Measurements from ENCODE around the gene SMIM43. TPM values are rescaled to one million over a fixed set of nuclear protein-coding genes. Genes with fewer than 3 reads are reported as not detected.
"Not testable (repeated sequence)": the region's sequence is repeated elsewhere in the genome, so short reads cannot be mapped to it uniquely, and the experiment has no call there.

Gene SMIM43
- polyA plus RNA-seq, 3 donors from 2014 or later = not detected

GRCh38 chr4:121738780-121739535 lies 26.0 kb downstream of the SMIM43 start:
- no peaks in the 10 kb centered on the region for H3K9me3 Mint-ChIP-seq
- H3K27ac Mint-ChIP-seq = no peak overlapping the region
- H3K27me3 Mint-ChIP-seq (ENCODE audit: low read depth in 3 of 3) = peaks cover 0 to 13% (median 6%) of the 10 kb centered on the region in 3 donors
- DNase-seq = no peak
- H3K36me3 Mint-ChIP-seq = no peaks in the 10 kb centered on the region
- H3K4me3 Mint-ChIP-seq = no peak overlapping the region
- no peaks in the 10 kb centered on the region for H3K4me1 Mint-ChIP-seq

DNA sequence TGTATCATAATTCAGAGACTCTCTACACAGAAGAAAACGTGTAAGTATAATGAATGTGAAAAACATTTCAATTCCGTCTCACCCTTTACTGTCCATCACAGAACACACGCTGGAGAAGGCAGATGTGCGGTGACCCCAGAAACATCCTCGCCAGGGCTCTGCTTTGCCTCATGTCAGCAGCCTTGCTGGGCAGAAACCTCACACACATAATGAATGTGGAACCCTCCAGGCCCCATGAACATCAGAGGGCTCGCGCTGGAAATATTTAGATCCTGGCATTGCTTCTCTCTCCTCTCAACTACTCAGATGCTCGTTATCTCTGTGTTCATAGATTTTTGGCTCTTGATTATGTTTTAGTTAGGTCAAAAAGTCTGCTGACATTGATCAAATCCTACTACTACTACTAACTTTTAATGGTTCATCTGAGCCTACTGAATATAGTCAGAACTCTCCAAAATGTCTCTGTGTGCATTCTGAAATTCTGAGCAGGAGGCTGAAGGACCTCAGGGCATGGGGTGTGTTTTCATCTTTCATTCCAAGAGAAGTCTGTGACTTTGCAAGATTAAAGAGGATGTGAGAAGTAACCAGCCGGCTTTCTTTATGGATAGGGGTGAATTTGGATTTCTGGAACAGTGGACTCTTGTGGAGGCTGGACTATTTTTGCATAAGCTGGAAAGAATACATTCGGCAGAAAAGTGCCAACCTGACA lies 27.0 kb downstream of the SMIM43 start:
- Mint-ChIP-seq H3K9me3 (no peaks in the 10 kb centered on the region), H3K27ac (no peak overlapping the region), H3K27me3 (ENCODE audit: low read depth in 3 of 3) (peaks cover 0 to 13% (median 5%) of the 10 kb centered on the region in 3 donors), H3K36me3 (no peaks in the 10 kb centered on the region), H3K4me3 (no peak overlapping the region), H3K4me1 (no peaks in the 10 kb centered on the region)
- no peak for DNase-seq

DNA sequence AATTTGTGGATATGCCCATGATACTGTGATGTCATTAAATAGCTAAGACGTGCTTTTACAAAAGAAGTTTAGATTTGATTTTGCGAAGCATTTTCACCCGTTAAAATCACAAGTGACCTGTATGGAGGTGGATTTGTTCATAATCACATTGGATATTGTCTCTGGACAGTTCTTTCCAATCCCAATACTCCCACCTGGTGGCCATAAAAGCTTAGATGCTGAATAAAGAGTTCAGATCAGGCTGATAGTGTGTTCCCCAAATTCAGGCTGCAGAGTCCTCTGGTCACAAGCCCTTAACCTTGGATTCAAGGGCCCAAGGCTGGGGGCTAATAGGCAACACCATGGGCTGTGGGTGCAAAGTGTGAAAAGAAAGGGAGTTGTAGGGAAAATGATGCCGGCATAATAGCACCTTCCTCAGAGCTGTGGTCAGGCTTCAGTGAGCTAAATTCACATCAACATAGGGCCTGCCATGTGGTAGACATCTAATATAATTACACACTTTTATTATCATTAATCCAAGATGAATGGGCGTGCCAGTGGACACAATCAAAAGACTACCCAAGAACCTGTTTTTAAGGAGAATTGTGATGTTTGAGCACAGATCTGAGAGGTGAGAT lies 28.1 kb downstream of the SMIM43 start:
- Mint-ChIP-seq H3K4me1 (no peaks in the 10 kb centered on the region), H3K27me3 (ENCODE audit: low read depth in 3 of 3) (peaks cover 0 to 13% (median 5%) of the 10 kb centered on the region in 3 donors), H3K4me3 (no peak overlapping the region), H3K9me3 (no peaks in the 10 kb centered on the region), H3K27ac (no peak overlapping the region), H3K36me3 (no peaks in the 10 kb centered on the region)
- peak; percentile 9 to 26 (median 9) for DNase-seq

DNA sequence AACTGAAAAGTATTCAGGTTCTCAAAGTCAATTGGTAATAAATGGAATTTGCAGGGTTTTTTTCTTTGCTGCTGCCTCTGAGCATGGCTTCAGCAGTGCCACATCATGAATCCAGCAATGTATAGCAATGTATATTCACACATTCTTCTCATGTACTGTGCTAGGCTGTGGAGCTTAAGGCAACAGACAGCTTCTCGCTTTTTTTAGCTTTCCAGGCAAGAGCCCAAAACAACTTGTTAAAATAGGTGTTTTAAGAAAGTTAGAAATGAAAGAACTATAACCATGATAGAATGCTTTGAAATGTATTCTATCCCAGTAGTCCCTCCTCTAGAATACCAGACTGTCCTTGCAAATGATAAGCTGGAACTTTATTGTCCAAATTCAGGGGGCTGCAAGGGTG lies 30.4 kb downstream of the SMIM43 start:
- Mint-ChIP-seq H3K27me3 (ENCODE audit: low read depth in 3 of 3) (peaks cover 0 to 13% (median 6%) of the 10 kb centered on the region in 3 donors), H3K4me1 (no peaks in the 10 kb centered on the region), H3K36me3 (no peaks in the 10 kb centered on the region), H3K27ac (no peak overlapping the region), H3K4me3 (no peak overlapping the region), H3K9me3 (no peaks in the 10 kb centered on the region)
- no peak for DNase-seq

GRCh38 chr4:121733942-121734341 lies 31.0 kb downstream of the SMIM43 start:
- H3K4me1 Mint-ChIP-seq = no peaks in the 10 kb centered on the region
- DNase-seq = no peak
- peaks cover 0 to 10% (median 6%) of the 10 kb centered on the region in 3 donors for H3K27me3 Mint-ChIP-seq (ENCODE audit: low read depth in 3 of 3)
- H3K27ac Mint-ChIP-seq = no peak overlapping the region
- H3K4me3 Mint-ChIP-seq = no peak overlapping the region
- H3K9me3 Mint-ChIP-seq = no peaks in the 10 kb centered on the region
- no peaks in the 10 kb centered on the region for H3K36me3 Mint-ChIP-seq

DNA sequence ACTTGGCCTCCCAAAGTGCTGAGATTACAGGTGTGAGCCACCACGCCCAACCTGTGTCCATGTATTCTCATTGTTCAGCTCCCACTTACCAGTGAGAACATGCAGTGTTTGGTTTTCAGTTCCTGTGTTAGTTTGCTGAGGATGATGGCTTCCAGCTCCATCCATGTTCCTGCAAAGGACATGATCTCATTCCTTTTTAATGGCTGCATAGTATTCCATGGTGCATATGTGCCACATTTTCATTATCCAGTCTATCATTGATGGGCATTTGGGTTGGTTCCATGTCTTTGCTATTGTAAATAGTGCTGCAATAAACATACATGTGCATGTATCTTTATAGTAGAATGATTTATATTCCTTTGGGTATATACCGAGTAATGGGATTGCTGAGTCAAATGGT lies 35.2 kb downstream of the SMIM43 start:
- H3K4me3 Mint-ChIP-seq; H3K36me3 Mint-ChIP-seq; DNase-seq; H3K4me1 Mint-ChIP-seq; H3K27me3 Mint-ChIP-seq (ENCODE audit: low read depth in 3 of 3); H3K27ac Mint-ChIP-seq; H3K9me3 Mint-ChIP-seq: not testable (repeated sequence)

DNA sequence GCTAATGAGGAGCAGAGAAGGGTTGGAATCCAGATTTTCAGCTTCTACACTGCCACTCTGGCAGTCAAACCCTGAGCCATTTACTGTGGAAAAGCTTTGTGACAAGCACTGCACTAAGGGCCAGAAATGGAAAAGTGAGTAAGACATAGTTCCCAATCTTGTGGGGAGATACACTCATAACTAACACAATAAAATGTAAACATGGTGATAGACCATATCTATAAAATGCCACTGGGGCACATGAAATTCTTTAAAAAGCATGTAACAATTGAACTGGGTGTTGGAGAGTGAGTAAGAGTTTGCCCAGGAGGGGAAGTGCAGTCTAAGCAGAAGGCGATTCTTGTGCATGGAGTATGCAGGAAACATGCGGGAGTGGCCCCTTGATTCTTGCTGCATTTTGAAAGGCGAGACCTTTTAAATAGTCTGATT lies 36.2 kb downstream of the SMIM43 start:
- no peak for DNase-seq
- peaks cover 0 to 8% (median 2%) of the 10 kb centered on the region in 3 donors for H3K27me3 Mint-ChIP-seq (ENCODE audit: low read depth in 3 of 3)
- H3K36me3 Mint-ChIP-seq = no peaks in the 10 kb centered on the region
- peaks cover 0 to 2% (median 0%) of the 10 kb centered on the region in 6 donors for H3K9me3 Mint-ChIP-seq
- no peak overlapping the region for H3K27ac Mint-ChIP-seq
- no peak overlapping the region for H3K4me3 Mint-ChIP-seq
- H3K4me1 Mint-ChIP-seq = no peaks in the 10 kb centered on the region

DNA sequence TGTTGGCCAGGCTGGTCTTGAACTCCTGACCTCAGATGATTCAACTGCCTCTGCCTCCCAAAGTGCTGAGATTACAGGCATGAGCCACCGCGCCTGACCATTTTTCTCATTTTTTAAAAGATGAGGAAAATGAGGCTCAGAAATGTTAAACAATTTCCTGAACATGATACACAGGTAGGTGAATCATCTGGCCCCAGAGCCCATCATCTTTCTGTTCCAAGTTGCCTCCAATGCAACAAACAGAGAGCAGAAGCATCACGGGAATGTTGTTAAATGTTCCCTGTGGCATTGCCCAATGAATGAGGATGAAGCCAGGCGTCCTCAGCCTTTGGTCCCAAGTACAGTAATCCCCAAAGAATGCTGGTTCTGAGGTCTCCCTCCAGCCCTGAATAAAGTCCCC lies 36.9 kb downstream of the SMIM43 start:
- H3K4me1 Mint-ChIP-seq = no peaks in the 10 kb centered on the region
- no peak for DNase-seq
- no peaks in the 10 kb centered on the region for H3K36me3 Mint-ChIP-seq
- peaks cover 0 to 8% (median 2%) of the 10 kb centered on the region in 3 donors for H3K27me3 Mint-ChIP-seq (ENCODE audit: low read depth in 3 of 3)
- H3K9me3 Mint-ChIP-seq = peaks cover 0 to 2% (median 0%) of the 10 kb centered on the region in 6 donors
- no peak overlapping the region for H3K27ac Mint-ChIP-seq
- H3K4me3 Mint-ChIP-seq = no peak overlapping the region

GRCh38 chr4:121726642-121727268 lies 38.2 kb downstream of the SMIM43 start:
- Mint-ChIP-seq H3K27me3 (ENCODE audit: low read depth in 3 of 3) (peaks cover 0 to 8% (median 2%) of the 10 kb centered on the region in 3 donors), H3K36me3 (no peaks in the 10 kb centered on the region), H3K9me3 (peaks cover 0 to 2% (median 0%) of the 10 kb centered on the region in 6 donors), H3K27ac (no peak overlapping the region), H3K4me3 (no peak overlapping the region), H3K4me1 (no peaks in the 10 kb centered on the region)
- peak; percentile 33 to 59 (median 49) for DNase-seq

DNA sequence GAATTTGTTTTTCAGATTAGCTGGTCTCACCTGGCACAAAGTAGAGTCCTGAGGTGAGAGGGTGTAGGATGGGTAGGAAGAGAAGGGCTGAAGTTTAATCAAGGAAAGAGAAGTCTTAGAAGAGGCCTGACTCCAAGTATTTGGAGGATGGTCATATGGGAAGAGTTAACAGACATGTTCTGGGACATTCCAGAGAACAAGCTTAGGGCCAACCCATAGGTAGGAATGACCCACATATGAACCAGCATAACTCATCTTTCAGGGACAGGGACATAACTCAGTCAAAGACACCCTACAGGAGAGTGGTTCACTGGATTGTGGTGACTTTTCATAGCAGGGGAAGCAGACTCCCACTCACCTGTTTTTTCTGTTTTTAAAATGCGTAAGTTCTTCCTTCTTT lies 40.3 kb downstream of the SMIM43 start:
- H3K27ac Mint-ChIP-seq = no peak overlapping the region
- DNase-seq = no peak
- no peaks in the 10 kb centered on the region for H3K36me3 Mint-ChIP-seq
- H3K27me3 Mint-ChIP-seq (ENCODE audit: low read depth in 3 of 3) = peaks cover 0 to 6% (median 6%) of the 10 kb centered on the region in 3 donors
- H3K9me3 Mint-ChIP-seq = peaks cover 0 to 2% (median 0%) of the 10 kb centered on the region in 6 donors
- H3K4me3 Mint-ChIP-seq = no peak overlapping the region
- H3K4me1 Mint-ChIP-seq = no peaks in the 10 kb centered on the region

DNA sequence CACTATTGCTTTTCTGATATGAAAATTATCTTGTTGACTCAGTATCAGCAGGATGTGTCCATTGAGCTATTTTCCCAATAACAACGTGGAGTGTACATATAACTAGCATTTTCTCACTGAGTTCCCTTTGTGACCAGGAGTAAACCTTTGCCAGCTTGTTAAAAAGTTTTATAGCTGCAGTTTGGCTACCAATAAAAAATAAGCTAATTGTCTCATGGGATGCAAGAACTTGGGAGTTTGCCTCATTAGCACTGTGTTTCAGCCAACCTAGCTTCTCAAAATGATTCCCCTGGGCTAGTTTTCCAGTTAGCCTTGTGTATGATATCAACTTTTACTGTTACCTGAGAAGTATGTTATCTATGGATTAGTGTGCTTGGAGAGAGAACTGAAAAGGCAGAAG lies 43.3 kb downstream of the SMIM43 start:
- Mint-ChIP-seq H3K4me3 (no peak overlapping the region), H3K27me3 (ENCODE audit: low read depth in 3 of 3) (peaks cover 0 to 8% (median 6%) of the 10 kb centered on the region in 3 donors)

GRCh38 chr4:121720109-121720508 lies 44.9 kb downstream of the SMIM43 start:
- Mint-ChIP-seq H3K4me1 (no peaks in the 10 kb centered on the region), H3K27me3 (ENCODE audit: low read depth in 3 of 3) (peaks cover 0 to 9% (median 9%) of the 10 kb centered on the region in 3 donors), H3K27ac (no peak overlapping the region), H3K9me3 (no peaks in the 10 kb centered on the region), H3K36me3 (no peaks in the 10 kb centered on the region), H3K4me3 (no peak overlapping the region)
- no peak for DNase-seq

More for the DNA sequence above, 43.3 kb downstream of the SMIM43 start:
- Mint-ChIP-seq H3K36me3 (no peaks in the 10 kb centered on the region), H3K27ac (no peak overlapping the region), H3K9me3 (no peaks in the 10 kb centered on the region), H3K4me1 (no peaks in the 10 kb centered on the region)
- no peak for DNase-seq

GRCh38 chr4:121717680-121718237 lies 47.2 kb downstream of the SMIM43 start:
- Mint-ChIP-seq H3K27ac (no peak overlapping the region), H3K36me3 (no peaks in the 10 kb centered on the region), H3K27me3 (ENCODE audit: low read depth in 3 of 3) (peaks cover 4 to 18% (median 9%) of the 10 kb centered on the region in 3 donors), H3K4me1 (no peaks in the 10 kb centered on the region), H3K4me3 (no peak overlapping the region), H3K9me3 (no peaks in the 10 kb centered on the region)
- DNase-seq = no peak
